ENCODE results near the gene TUBG2. TPM values are rescaled to one million over a fixed set of nuclear protein-coding genes. Genes with fewer than 3 reads are reported as not detected.

The TUBG2 gene
- polyA plus RNA-seq, 4 donors = 18.7 to 35.6 (median 28.6) TPM

DNA sequence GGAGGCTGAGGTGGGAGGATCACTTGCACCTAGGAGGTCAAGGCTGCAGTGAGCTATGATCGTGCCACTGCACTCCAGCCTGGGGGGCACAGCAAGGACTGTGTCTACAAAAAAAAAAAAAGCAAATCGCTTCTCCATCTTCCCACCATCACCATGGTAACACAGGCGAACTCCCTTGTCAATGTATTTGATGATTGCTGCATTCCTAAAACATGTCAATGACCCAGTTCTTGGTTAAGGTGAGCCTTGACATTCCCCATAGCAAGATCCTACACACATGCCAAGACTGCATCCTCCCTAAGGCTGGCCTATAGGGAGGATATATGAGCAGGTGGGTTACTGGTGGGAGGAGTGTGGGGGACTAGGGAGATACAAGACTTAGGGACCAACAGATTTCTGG is 35.4 kb downstream of the TUBG2 start:
- DNase-seq (ENCODE audit: low read depth in 4 of 4, low spot score in 3 of 4) = no peak

DNA sequence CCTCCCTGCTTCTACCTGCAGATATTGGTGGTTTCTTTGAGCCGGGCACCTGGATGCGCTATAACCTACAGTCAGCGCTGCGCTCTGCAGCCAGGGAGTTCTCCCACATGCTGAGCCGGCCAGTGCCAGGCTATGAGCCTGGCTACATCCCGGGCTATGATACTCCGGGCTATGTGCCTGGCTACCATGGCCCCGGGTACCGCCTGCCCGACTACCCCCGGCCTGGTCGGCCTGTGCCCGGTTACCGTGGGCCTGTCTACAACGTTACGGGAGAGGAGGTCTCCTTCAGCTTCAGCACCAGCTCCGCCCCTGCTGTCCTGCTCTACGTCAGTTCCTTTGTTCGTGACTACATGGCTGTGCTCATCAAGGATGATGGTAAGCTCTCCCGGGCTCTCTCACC is 36.4 kb downstream of the TUBG2 start:
- no peak for DNase-seq (ENCODE audit: low read depth in 4 of 4, low spot score in 3 of 4)

DNA sequence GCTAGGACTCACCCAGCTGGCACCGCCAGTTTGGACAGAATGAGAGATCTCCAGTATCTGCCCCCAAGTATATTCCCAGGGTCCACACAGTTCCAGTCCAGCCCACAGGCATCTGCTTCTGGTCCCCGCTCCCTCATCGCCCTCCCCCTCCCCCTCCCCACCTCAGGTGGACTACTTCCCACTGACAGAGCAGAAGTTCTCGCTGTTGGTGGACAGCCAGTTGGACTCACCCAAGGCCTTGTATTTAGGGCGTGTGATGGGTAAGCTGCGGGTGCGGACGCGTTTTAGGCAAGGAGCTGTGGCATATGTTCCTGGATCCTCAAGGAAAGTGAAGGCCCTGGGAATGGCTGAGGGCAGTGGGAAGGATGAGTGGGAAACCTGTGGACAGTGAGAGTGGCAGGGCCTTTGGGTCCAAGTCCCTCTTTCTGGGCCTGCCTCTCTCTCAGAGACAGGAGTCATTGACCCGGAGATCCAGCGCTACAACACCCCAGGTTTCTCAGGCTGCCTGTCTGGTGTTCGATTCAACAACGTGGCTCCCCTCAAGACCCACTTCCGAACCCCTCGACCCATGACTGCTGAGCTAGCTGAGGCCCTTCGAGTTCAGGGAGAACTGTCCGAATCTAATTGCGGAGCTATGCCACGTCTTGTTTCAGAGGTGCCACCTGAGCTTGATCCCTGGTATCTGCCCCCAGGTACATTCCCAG is 38.2 kb downstream of the TUBG2 start:
- DNase-seq (ENCODE audit: low read depth in 4 of 4, low spot score in 3 of 4) = no peak

DNA sequence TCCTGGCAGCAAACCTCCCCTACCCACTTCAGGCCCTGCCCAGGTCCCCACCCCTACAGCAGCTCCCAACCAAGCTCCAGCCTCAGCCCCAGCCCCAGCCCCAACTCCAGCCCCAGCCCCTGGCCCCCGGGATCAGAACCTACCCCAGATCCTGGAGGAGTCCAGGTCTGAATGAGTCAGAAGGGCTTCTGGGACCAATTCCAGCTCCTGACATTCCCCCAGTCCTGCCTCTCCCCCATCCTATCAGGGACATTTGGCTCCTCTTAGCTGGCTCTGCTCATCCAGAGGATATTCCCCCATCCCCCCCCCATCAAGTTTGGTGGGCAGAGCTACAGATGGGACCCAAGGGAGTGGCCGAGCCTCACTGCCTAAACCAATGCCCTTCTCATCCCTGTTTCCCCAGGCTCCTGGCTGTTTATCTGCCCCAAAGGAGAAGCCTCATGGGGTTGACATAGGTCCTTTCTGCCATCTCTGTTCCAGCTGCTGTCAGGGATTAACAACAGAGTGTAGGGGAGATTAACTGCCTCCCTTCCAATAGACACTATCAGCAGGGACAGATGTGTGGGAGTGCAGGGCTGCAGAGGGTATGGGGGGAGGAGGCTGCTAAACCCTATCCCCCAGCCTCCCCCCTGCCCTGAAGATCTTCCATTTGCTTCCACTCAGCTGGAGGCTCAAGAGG is 39.8 kb downstream of the TUBG2 start:
- no peak for DNase-seq (ENCODE audit: low read depth in 4 of 4, low spot score in 3 of 4)

DNA sequence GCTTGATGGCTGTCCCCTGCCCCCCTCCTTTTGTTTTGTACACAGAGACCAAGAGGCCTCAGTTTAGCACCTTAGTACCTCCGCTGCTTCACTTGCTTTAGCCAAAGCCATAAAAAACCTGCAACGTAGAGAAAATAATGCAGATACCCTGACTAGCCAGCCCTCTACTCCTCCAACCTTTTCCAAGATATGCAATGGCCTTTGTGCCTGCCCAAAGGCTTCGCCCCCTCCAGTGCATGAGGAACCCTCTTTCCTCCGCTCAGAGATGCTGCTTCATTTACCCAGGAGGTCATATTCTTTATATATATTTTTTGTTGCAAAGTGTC is 40.3 kb downstream of the TUBG2 start:
- DNase-seq (ENCODE audit: low read depth in 4 of 4, low spot score in 3 of 4) = no peak

DNA sequence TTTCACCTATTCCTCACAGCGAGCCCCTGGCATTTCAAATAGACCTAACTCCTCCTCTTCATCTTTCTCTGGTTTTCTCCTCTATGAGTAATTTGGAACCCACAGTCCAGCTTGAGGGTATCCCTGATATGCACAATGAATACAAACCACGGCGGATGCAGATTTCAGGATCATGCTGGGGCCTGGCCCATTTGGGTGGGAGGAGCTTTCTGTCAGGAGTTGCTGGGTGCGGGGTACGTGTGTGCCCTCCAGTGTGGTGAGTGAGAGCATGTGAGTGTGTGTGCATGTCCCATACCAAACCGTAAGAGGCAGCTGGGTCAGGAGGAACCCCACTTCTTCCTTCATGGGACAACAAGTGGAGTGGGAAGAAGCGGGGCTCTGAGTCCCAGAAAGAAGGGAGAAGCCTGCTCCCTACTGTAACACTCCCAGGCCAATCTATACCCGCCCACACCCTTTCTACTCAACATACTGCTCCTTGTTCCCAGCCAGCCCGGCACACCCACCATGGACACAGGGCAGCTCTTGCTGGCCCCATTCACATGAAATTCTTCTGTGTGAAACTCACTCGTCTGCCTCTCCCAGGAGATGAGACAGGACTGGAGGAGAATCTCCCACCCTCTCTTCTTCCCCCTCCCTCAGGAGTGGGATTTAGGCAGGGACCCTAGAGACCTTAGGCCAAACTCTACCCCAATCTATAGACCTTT is 41.7 kb downstream of the TUBG2 start:
- no peak for DNase-seq (ENCODE audit: low read depth in 4 of 4, low spot score in 3 of 4)

DNA sequence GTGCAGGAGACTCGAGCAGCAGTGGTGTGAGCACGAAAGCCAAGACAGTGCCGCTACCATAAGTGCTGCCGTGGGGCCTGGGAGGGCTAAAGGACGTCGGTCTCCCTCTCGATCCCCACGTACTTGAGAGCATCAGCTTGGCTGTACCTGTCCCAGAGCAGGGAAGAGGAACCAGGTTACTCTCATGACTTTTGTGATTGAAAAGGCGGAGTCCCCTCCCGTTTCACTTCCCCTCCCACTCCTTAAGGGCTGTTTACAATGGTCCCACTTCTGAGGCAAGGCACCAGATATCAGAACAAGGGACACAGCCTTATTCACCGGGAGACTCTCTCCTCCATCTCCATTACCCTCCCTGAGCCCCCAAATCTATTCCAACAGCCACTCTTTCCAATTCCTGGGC is 43.4 kb downstream of the TUBG2 start:
- DNase-seq (ENCODE audit: low read depth in 4 of 4, low spot score in 3 of 4) = no peak

DNA sequence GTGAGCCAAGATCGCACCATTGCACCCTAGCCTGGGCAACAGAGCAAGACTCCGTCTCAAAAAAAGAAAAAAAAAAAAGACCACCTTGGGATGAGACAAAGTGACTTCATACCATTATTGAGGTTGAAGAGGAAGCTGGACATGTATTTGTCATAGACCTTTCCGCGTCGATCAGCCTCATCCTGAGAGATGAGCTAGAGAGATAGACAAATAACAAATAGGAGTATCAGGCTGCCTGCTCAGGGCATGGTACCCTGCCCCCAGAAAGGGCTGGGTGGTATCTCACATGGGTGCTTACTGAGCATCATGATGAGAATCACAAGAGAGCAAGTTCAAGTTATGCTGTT is 45.4 kb downstream of the TUBG2 start:
- DNase-seq (ENCODE audit: low read depth in 4 of 4, low spot score in 3 of 4) = no peak

DNA sequence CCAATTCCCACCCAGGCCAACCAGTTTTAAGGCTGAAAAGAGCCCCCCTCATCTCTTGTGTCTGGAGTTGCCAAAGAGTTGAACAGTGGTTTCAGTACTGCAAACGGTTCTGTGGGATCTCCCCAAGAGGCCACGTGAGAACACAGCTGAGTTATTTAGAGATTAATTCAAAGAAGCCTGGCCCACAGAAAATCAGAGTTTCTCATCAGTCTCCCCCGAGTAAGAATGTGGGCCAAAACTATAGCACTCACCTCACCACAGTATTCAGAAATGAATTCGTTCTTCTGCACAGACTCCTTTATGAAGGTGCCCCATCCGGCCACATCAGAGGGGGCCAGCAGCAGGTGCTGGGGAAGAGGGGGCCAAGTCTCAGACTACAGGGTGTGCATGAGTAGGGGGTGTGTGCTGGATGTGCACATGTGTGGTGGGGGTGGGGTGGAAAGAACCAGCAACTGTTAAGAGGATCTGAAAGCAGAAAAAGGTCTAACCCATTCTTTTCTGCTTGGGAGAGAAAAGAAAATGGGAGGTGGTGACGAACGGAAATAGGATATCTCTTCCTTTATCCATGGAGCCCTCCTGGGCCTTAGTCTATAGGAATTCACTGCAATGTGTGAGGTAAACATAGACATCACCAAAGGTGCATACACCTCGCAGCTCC is 45.9 kb downstream of the TUBG2 start:
- no peak for DNase-seq (ENCODE audit: low read depth in 4 of 4, low spot score in 3 of 4)

DNA sequence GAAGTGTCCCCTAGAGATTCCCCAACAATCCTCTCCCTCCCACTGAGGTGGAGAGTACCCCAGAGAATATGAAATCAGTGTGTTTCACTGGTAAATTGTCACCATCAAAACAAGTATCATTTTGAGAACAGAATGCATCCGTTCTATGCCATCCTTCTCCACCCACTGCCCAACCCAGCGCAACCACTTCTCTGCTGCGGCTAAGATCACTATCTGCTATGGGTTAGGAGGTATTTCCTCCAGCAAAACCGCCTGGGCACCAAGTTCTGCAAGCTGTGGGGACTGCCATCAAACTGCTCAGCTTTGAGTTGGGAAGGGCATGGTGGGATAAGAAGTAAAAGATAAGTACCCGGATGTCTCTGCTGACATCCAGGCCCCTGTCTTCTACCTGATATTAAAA is 47.6 kb downstream of the TUBG2 start:
- no peak for DNase-seq (ENCODE audit: low read depth in 4 of 4, low spot score in 3 of 4)

DNA sequence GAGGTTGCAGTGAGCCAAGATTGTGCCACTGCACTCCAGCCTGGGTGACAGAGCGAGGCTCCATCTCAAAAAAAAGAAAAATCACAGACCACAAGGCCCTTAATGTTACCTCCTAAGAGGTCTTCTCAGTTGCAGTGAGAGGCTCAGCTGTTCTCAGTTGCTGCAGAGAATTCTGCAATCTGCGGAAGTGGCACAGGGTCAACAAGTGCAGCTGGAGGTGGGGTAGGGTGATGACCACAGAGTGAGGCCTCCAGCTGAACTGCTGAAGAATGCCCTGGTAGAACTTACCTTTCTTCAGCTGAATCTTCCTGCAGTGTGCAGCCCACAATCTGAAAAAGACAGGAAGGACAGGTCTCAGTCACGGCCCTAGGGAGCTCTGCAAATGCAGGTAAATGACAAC is 49.5 kb downstream of the TUBG2 start:
- DNase-seq (ENCODE audit: low read depth in 4 of 4, low spot score in 3 of 4) = no peak

DNA sequence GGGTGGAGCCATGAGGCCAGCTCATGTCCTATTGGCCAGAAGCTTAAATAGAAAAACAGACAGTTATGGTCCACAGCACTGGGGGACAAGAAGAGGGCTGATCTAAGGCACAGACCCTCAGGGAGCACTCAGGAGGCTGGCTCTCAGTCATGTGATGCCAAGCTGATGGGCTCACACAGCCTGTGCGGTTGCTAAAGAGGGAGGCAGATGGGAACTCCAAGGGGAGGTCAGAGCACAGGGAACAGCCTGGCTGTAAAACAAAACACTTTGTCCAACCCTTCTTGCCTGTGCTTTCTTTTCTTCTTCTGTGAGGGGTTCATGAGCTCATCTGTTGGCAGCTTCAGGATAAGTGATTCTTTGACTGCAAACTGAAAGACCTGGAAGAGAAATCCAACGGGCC is 50.5 kb downstream of the TUBG2 start:
- no peak for DNase-seq (ENCODE audit: low read depth in 4 of 4, low spot score in 3 of 4)

Other genes with a start within 250 kb of the TUBG2 start
- gene CAVIN1, start 236.0 kb upstream of the TUBG2 start, polyA plus RNA-seq (ENCODE audit: insufficient read length in 4 of 4) = 100 to 1,000 TPM in 1 of 4 donors, 10 to 100 TPM in 3; 61.8 to 275 (median 71.3) TPM
- gene ATP6V0A1, start 200.4 kb upstream of the TUBG2 start, polyA plus RNA-seq (ENCODE audit: insufficient read length in 4 of 4) = 10 to 100 TPM; 36.7 to 60.6 (median 50.4) TPM
- 10 to 100 TPM; 18.2 to 30.7 (median 19.8) TPM for gene NAGLU, start 123.0 kb upstream of the TUBG2 start, polyA plus RNA-seq (ENCODE audit: insufficient read length in 4 of 4)
- gene HSD17B1, start 106.4 kb upstream of the TUBG2 start, polyA plus RNA-seq (ENCODE audit: insufficient read length in 4 of 4) = 1 to 10 TPM; 2.2 to 5.8 (median 3.5) TPM
- gene COASY, start 97.1 kb upstream of the TUBG2 start, polyA plus RNA-seq (ENCODE audit: insufficient read length in 4 of 4) = 10 to 100 TPM; 31.8 to 67.0 (median 48.0) TPM
- gene MLX, start 92.2 kb upstream of the TUBG2 start, polyA plus RNA-seq (ENCODE audit: insufficient read length in 4 of 4) = 10 to 100 TPM; 33.5 to 41.3 (median 36.0) TPM
- 10 to 100 TPM; 14.3 to 21.8 (median 18.6) TPM for gene PSMC3IP, start 81.6 kb upstream of the TUBG2 start, polyA plus RNA-seq (ENCODE audit: insufficient read length in 4 of 4)
- gene RETREG3, start 49.9 kb upstream of the TUBG2 start, polyA plus RNA-seq (ENCODE audit: insufficient read length in 4 of 4) = 10 to 100 TPM; 38.0 to 58.7 (median 46.7) TPM
- 10 to 100 TPM; 32.6 to 57.1 (median 52.7) TPM for gene TUBG1, start 49.6 kb upstream of the TUBG2 start, polyA plus RNA-seq (ENCODE audit: insufficient read length in 4 of 4)
- gene PLEKHH3, start 17.7 kb downstream of the TUBG2 start, polyA plus RNA-seq (ENCODE audit: insufficient read length in 4 of 4) = 10 to 100 TPM; 12.1 to 22.9 (median 17.7) TPM
- gene CCR10, start 22.6 kb downstream of the TUBG2 start, polyA plus RNA-seq (ENCODE audit: insufficient read length in 4 of 4) = 1 to 10 TPM in 3 of 4 donors, under 1 TPM in 1; 0.74 to 2.4 (median 1.6) TPM
- gene CNTNAP1, start 23.2 kb downstream of the TUBG2 start, polyA plus RNA-seq (ENCODE audit: insufficient read length in 4 of 4) = 10 to 100 TPM in 2 of 4 donors, 1 to 10 TPM in 2; 8.1 to 27.7 (median 9.5) TPM
- 10 to 100 TPM; 30.8 to 64.0 (median 45.3) TPM for gene EZH1, start 85.8 kb downstream of the TUBG2 start, polyA plus RNA-seq (ENCODE audit: insufficient read length in 4 of 4)
- 100 to 1,000 TPM in 2 of 4 donors, 10 to 100 TPM in 2; 92.1 to 140 (median 100) TPM for gene RAMP2, start 101.9 kb downstream of the TUBG2 start, polyA plus RNA-seq (ENCODE audit: insufficient read length in 4 of 4)
- 10 to 100 TPM; 56.7 to 93.6 (median 83.4) TPM for gene VPS25, start 114.2 kb downstream of the TUBG2 start, polyA plus RNA-seq (ENCODE audit: insufficient read length in 4 of 4)
- gene WNK4, start 121.3 kb downstream of the TUBG2 start, polyA plus RNA-seq (ENCODE audit: insufficient read length in 4 of 4) = 10 to 100 TPM in 3 of 4 donors, 1 to 10 TPM in 1; 3.5 to 14.8 (median 12.5) TPM
- gene COA3, start 139.4 kb downstream of the TUBG2 start, polyA plus RNA-seq (ENCODE audit: insufficient read length in 4 of 4) = 100 to 1,000 TPM in 3 of 4 donors, 10 to 100 TPM in 1; 59.1 to 167 (median 159) TPM
- gene CNTD1, start 139.6 kb downstream of the TUBG2 start, polyA plus RNA-seq (ENCODE audit: insufficient read length in 4 of 4) = 1 to 10 TPM; 1.4 to 3.6 (median 2.3) TPM
- gene BECN1, start 165.0 kb downstream of the TUBG2 start, polyA plus RNA-seq (ENCODE audit: insufficient read length in 4 of 4) = 10 to 100 TPM; 51.1 to 84.0 (median 68.3) TPM
- gene PSME3, start 174.1 kb downstream of the TUBG2 start, polyA plus RNA-seq (ENCODE audit: insufficient read length in 4 of 4) = 100 to 1,000 TPM in 2 of 4 donors, 10 to 100 TPM in 2; 72.1 to 114 (median 103) TPM
- 1 to 10 TPM in 3 of 4 donors, under 1 TPM in 1; 0.79 to 1.9 (median 1.5) TPM for gene AOC2, start 185.3 kb downstream of the TUBG2 start, polyA plus RNA-seq (ENCODE audit: insufficient read length in 4 of 4)
- 10 to 100 TPM in 1 of 4 donors, 1 to 10 TPM in 3; 4.4 to 13.8 (median 6.6) TPM for gene AOC3, start 191.9 kb downstream of the TUBG2 start, polyA plus RNA-seq (ENCODE audit: insufficient read length in 4 of 4)
- gene G6PC1, start 241.5 kb downstream of the TUBG2 start, polyA plus RNA-seq (ENCODE audit: insufficient read length in 4 of 4) = 1 to 10 TPM in 3 of 4 donors, under 1 TPM in 1; 0.52 to 6.1 (median 4.0) TPM